HS-27A (cell line): Measurements from ENCODE around the gene CTSC.
A peak's percentile ranks its signal among the peaks of the same experiment; 100 is the strongest.

Source experiments
- DNase-seq: peaks from one replicate; pipeline ENCODE4 v3.0.0-alpha.2; 2012; ENCODE audit warnings: low read depth, missing footprints

Gene CTSC

GRCh38 chr11:88337181-88337986 is at the start of gene CTSC:
Gene CTSC (minus strand): TSS chr11:88337736. CDS start chr11:88337672, 64 bp downstream.
- DNase-seq = peak; percentile 88

GRCh38 chr11:88384669-88385005 is 47.1 kb upstream of the CTSC start:
- no peak for DNase-seq

DNA sequence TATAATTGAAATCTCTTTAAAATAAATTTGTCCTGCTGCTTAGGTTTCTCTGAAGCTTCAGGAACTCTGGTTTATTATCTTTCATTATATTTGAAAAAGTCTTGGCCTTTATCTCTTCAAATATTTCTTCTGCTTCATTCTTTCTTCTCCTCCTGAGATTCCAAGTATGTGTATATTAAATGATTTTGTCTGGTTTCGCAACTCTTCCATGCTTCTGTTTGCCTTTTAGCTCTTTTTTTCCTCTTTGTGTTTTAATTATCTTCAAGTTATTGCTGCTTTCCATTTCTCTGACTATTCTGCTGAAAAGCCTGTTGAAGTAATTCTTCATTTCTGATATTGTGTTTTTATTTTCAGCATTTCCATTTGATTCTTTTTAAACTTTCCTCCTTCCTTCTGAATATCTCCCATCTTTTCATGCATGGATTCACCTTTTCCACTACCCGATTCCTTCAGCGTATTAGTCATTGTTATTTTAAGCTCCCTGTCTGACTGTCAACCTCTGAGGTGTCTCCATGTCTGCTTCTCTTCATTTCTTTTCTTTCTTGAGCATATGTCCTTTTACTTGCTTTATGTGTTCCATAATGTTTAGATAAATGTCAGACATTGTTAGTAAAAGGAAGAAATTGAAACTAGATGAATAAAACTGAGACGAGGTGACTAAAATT is 46.6 kb upstream of the CTSC start:
- DNase-seq = no peak

DNA sequence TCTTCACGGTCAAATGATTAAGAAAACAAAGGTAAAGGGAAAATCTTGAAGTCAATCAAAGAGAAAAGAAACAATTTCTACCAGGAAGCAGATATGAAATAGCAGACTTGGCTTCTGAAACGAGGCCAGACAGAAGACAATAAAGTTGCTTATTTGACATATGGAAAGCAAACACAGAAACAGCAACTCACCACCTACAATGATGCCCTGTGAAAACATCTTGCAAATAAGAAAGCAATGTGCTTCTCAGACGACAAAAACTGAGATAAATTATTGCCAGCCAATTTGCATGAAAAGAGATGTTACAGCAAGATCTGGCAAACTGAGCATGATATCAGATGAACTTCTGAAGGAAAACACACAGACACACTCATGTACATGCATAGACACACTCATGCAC is 45.9 kb upstream of the CTSC start:
- DNase-seq = no peak

- DNase-seq = no peak
Observed at GRCh38 chr11:88379130-88379529, 41.6 kb upstream of the CTSC start.

GRCh38 chr11:88378422-88379066 is 41.0 kb upstream of the CTSC start:
- no peak for DNase-seq

DNA sequence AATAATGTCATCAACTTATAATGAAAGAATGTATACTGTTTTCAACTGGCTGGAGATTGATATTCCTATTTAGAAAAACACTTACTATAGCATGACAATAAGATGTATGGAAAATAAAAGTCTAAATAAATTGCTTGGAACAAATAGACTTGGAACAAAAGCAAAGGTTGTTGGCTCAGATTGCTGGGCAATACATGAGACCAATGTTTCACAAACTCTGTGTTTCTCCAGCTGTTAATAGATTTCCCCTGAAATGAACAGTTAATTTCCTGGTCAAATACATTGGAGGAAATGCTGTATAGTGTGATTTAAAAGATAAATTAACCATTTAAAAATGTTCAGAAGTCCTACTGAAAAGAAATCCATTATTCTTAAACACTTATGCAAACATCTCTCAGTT is 40.1 kb upstream of the CTSC start:
- no peak for DNase-seq

DNA sequence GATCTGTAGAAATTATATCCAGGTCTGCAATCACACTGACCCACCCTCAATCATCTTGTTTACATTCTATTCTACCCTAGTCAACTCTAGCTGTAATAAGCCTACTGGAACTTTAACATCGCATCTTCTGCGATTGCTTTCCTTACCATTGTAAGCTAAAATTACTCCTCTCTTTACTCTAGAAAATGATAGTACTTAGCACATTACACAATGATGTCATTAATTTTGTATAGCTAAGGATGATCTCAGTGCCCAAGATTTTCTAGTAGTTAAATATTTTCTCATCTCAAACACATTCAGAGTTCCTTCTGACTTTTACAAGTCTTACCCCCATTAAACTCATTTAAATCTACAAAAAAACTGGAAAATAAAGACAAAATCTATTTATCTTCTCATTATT is 39.6 kb upstream of the CTSC start:
- DNase-seq = no peak

DNA sequence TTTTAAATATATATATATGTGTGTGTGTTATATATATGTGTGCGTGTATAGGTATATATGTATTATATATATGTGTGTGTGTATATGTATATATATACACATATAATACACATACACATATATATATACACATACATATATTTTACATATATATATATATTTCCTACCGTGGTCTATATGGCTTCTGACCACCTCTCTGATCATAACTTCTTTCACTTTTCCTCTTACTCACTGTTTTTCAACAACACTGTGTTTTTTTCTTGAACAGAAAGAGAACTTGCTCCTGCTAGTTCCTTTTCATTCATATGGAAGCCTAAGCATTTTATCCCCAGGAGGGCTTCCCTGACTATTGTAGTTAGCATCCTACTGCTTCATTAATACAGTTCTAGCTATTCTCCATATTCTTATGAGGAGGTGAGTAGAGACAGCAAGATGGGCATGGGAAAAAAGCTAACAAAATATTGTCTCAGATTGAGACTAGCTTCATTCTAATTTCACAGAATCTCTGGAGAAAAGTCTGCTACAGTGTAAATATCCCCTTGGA is 38.5 kb upstream of the CTSC start:
- DNase-seq = no peak

GRCh38 chr11:88370782-88371181 is 33.2 kb upstream of the CTSC start:
- DNase-seq = no peak

GRCh38 chr11:88367310-88367709 is 29.8 kb upstream of the CTSC start:
- DNase-seq = no peak

DNA sequence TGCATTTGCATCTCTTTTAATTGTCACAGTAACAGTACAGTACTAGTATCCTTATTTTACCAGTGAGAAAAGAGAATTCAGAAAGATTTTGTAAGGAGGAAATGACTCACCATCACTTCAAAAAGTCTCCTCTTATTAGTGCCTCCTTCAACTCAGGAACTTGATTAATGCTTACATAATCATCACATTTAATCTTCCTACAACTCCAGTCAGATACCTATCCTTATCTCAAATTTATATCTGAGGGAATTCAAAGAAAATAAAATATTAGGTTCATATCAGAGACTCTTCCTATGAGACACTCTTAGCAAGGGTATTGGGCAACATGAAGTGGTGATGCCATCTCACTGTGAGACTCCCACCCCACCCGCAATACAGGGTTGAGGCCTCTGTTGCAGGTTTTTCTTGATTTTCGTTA is 26.1 kb upstream of the CTSC start:
- DNase-seq = no peak

- no peak for DNase-seq
Observed at GRCh38 chr11:88363004-88363403, 25.5 kb upstream of the CTSC start.

GRCh38 chr11:88360141-88360540 is 22.6 kb upstream of the CTSC start:
- no peak for DNase-seq

- no peak for DNase-seq
Observed at GRCh38 chr11:88359541-88359940, 22.0 kb upstream of the CTSC start.

GRCh38 chr11:88359114-88359513 is 21.6 kb upstream of the CTSC start:
- no peak for DNase-seq

GRCh38 chr11:88358040-88358431 is 20.5 kb upstream of the CTSC start:
- no peak for DNase-seq

GRCh38 chr11:88357323-88358039 is 19.9 kb upstream of the CTSC start:
- DNase-seq = no peak

GRCh38 chr11:88355887-88356286 is 18.4 kb upstream of the CTSC start:
- no peak for DNase-seq

DNA sequence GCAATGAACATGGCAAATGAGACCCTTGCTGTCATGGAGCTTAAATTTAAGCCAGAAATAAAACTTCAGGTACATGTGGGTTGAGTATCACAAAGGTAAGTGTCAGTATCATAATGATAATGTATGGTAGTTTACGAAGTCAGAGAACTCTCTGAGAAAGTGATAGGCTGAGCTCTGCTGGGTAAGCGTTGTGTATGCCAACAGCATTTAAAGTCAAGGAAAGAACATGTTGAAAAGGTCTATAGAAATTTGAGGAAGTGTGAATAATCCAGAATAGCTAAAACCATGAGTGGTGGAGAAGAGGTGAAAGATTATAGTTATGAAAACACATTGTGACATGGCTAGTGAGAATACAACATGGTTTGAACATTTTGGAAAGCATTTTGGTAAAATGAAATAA is 17.4 kb upstream of the CTSC start:
- DNase-seq = no peak

GRCh38 chr11:88353835-88354496 is 16.4 kb upstream of the CTSC start:
- DNase-seq = no peak

DNA sequence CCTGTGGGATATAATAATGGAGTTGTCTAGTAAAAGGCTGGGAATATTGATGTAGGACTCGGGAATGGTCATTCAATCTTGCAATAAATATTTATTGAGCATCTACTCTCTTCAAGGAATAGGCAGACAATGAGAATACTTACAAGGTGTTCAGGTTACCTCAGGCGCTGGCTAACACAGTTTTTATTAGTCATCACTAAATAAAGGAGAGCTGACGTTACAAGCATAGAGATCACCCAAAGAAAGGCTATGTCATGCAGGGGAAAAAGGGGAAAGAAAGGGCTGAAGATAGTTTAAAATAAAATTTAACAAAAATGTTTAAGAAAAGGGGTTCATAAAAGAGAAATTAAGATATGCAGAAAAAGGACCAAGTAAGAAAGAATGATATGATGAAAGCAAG is 15.8 kb upstream of the CTSC start:
- no peak for DNase-seq
